GM12878 (cell line): Measurements from ENCODE around the gene MACROD2. TPM values are rescaled to one million over a fixed set of nuclear protein-coding genes. Genes with fewer than 3 reads are reported as not detected.

Experiments
- ATAC-seq: fragments of 200-7000 bp; cut with Tn5 transposase; 3 replicates; pipeline ENCODE4 v1.9.1; 2020; ENCODE audit warnings: mild to moderate bottlenecking, moderate library complexity
- BruUV-seq: library from RNA; stranded (reverse); fragments of 400-500 nt; replicated peaks from 2 replicates; lab custom pipeline; 2021; lab: Mats Ljungman, UMichigan
- CTCF ChIA-PET: fragments of 300-600 bp; sonication (Branson Sonifier 250); formaldehyde crosslinking; extraction: SDS; loops from one replicate; lab custom pipeline; 2021; ENCODE audit warnings: inconsistent platforms; lab: Yijun Ruan, JAX
- POLR2A ChIA-PET: fragments of 350-600 bp; formaldehyde crosslinking; extraction: SDS; loops from one replicate; lab custom pipeline; 2021; ENCODE audit warnings: inconsistent platforms; lab: Charles Lee
- RAD21 ChIA-PET: fragments of 300-600 bp; sonication (Branson Sonifier 250); formaldehyde crosslinking; loops from one replicate; lab custom pipeline; 2023; ENCODE audit warnings: antibody characterized with exemption; ENCODE audit not compliant: unreplicated experiment; lab: Charles Lee
- SMC1A ChIA-PET: fragments of 300-600 bp; sonication (Branson Sonifier 250); formaldehyde crosslinking; loops from one replicate; lab custom pipeline; 2023; ENCODE audit not compliant: unreplicated experiment, uncharacterized antibody; lab: Charles Lee
- DNase-seq: peaks from one replicate; pipeline ENCODE4 v3.0.0-alpha.2; 2011; ENCODE audit warnings: low read depth, low spot score
- FAIRE-seq: peaks from 3 replicates; lab custom pipeline; 2011; peaks lifted over from hg19 to GRCh38; lab: Jason Lieb, UNC
- H2AFZ ChIP-seq: 2 replicates; pipeline ENCODE4 v1.6.0; 2011; ENCODE audit warnings: low read depth, low read length, control low read depth; ENCODE audit not compliant: control insufficient read depth
- H3K27ac ChIP-seq: 2 replicates; pipeline ENCODE4 v1.5.1; 2011; ENCODE audit warnings: control low read depth; ENCODE audit not compliant: control insufficient read depth, insufficient read depth
- H3K27me3 ChIP-seq, 2 experiments: replicated peaks in 1 of 2; 2 replicates each; pipeline versions ENCODE4 v1.6.0 to v1.6.1; 2011; ENCODE audit warnings: low read length in 1 of 2; ENCODE audit not compliant: control insufficient read depth in 2 of 2, insufficient read depth in 2 of 2
- H3K36me3 ChIP-seq, 2 experiments: 2 replicates each; pipeline ENCODE4 v1.5.1; 2011; ENCODE audit warnings: low read length in 1 of 2; ENCODE audit not compliant: control insufficient read depth in 2 of 2, insufficient read depth in 2 of 2
- H3K4me1 ChIP-seq: 2 replicates; pipeline ENCODE4 v1.6.1; 2011; ENCODE audit warnings: mild to moderate bottlenecking, low read length, moderate library complexity, mixed read lengths; ENCODE audit not compliant: control insufficient read depth, insufficient read depth
- H3K4me2 ChIP-seq: 2 replicates; pipeline ENCODE4 v1.6.0; 2011; ENCODE audit warnings: control low read depth; ENCODE audit not compliant: control insufficient read depth, insufficient read depth
- H3K4me3 ChIP-seq: fragments of 200-600 bp; sonication (generic); 2 replicates; pipeline ENCODE4 v1.5.1; 2016
- H3K79me2 ChIP-seq: 2 replicates; pipeline ENCODE4 v1.6.0; 2011; ENCODE audit warnings: low read length; ENCODE audit not compliant: control insufficient read depth, insufficient read depth
- H3K9ac ChIP-seq: 2 replicates; pipeline ENCODE4 v1.8.0; 2011; ENCODE audit warnings: low read length, control low read depth, mixed read lengths; ENCODE audit not compliant: control insufficient read depth, insufficient read depth
- H3K9me3 ChIP-seq: replicated peaks from 3 replicates; pipeline ENCODE4 v1.5.1; 2011; ENCODE audit warnings: mild to moderate bottlenecking, low read length; ENCODE audit not compliant: control insufficient read depth, insufficient read depth
- H4K20me1 ChIP-seq: 2 replicates; pipeline ENCODE4 v1.6.0; 2011; ENCODE audit not compliant: control insufficient read depth, insufficient read depth
- CREM ChIP-seq: IDR thresholded peaks from 2 replicates; pipeline ENCODE4 v1.6.1; 2014; ENCODE audit warnings: antibody characterized with exemption, low read depth
- E2F4 ChIP-seq: IDR thresholded peaks from 2 replicates; pipeline ENCODE4 v1.6.1; 2012; ENCODE audit warnings: low read depth, low read length, improper control_type of control experiment
- FOS ChIP-seq: IDR thresholded peaks from 3 replicates; pipeline ENCODE4 v1.6.1; 2011; ENCODE audit warnings: borderline replicate concordance; ENCODE audit not compliant: insufficient read length; ENCODE audit errors: extremely low read depth
- GATAD2B ChIP-seq: fragments of 450-650 bp; conservative IDR thresholded peaks from 2 replicates; pipeline ENCODE4 v1.6.1; 2017; ENCODE audit warnings: low read depth, mild to moderate bottlenecking, moderate library complexity
- HCFC1 ChIP-seq: fragments of 150-350 bp; IDR thresholded peaks from 2 replicates; pipeline ENCODE4 v1.6.1; 2014; ENCODE audit warnings: low read length
- HDAC2 ChIP-seq: fragments of 200-600 bp; sonication (generic); IDR thresholded peaks from 2 replicates; pipeline ENCODE4 v1.6.1; 2017
- HSF1 ChIP-seq: fragments of 150-350 bp; IDR thresholded peaks from 2 replicates; pipeline ENCODE4 v1.6.1; 2014; ENCODE audit warnings: mild to moderate bottlenecking, low read depth, low read length
- IRF3 ChIP-seq: fragments of 450-650 bp; IDR thresholded peaks from 2 replicates; pipeline ENCODE4 v1.6.1; 2014; ENCODE audit warnings: mild to moderate bottlenecking
- MTA2 ChIP-seq: fragments of 450-650 bp; IDR thresholded peaks from 2 replicates; pipeline ENCODE4 v1.6.1; 2016; ENCODE audit warnings: low read depth, mild to moderate bottlenecking, moderate library complexity
- NFXL1 ChIP-seq: fragments of 450-650 bp; IDR thresholded peaks from 2 replicates; pipeline ENCODE4 v1.6.1; 2017; ENCODE audit warnings: antibody characterized with exemption, mild to moderate bottlenecking, borderline replicate concordance
- NR2C1 ChIP-seq: fragments of 450-650 bp; IDR thresholded peaks from 2 replicates; pipeline ENCODE4 v1.6.1; 2017; ENCODE audit warnings: antibody characterized with exemption, mild to moderate bottlenecking, moderate library complexity
- SP1 ChIP-seq: IDR thresholded peaks from one replicate; pipeline ENCODE4 v1.6.1; 2011; ENCODE audit warnings: low read depth, low read length
- WRNIP1 ChIP-seq: IDR thresholded peaks from 2 replicates; pipeline ENCODE4 v1.6.1; 2011; ENCODE audit warnings: low read depth, low read length, improper control_type of control experiment, borderline replicate concordance
- ZBED1 ChIP-seq: IDR thresholded peaks from 2 replicates; pipeline ENCODE4 v1.6.1; 2016; ENCODE audit warnings: borderline replicate concordance
- in situ Hi-C: fragments of 300-500 bp; cut with MboI; formaldehyde crosslinking; loops from 9 replicates; pipeline ENCODE4 v1.14.3; 2018; ENCODE audit warnings: mixed read lengths
- intact Hi-C: fragments of 100-400 bp; cut with micrococcal nuclease; formaldehyde crosslinking; loops from one replicate; pipeline ENCODE4 v1.14.2; 2022; ENCODE audit not compliant: unreplicated experiment
- polyA plus RNA-seq, 11 experiments: library from polyadenylated mRNA; depleted of rRNA in 4 of 11; unstranded in 6 of 11; stranded (reverse) in 5 of 11; fragments of >200 nt; fragmentation: Nextera tagmentation in 4 of 11; fragmentation: Illumina TruSeq in 1 of 11; extraction: Ambion mirVana in 4 of 11; extraction: Trizol in 1 of 11; gene quantifications; 1 replicate in 1 of 11; 2 replicates in 10 of 11; pipeline versions ENCODE4 v1.2.1 to v1.2.3, GENCODE V29; 2011 to 2016; ENCODE audit warnings: inconsistent platforms in 2 of 11, missing spikeins in 2 of 11, low read depth in 1 of 11
- total RNA-seq, 4 experiments: library from RNA; depleted of rRNA in 3 of 4; stranded (reverse); fragments of >200 nt in 3 of 4; fragmentation: Illumina TruSeq in 1 of 4; extraction: Trizol in 1 of 4; gene quantifications; 2 replicates each; pipeline versions ENCODE4 v1.2.1 to v1.2.3, GENCODE V29; 2013 to 2021

MACROD2 gene
- total and polyA plus RNA-seq, 10 of the 15 experiments (the other 5 are each of a cell fraction or from before 2014, with no cell fraction given), result 1.1 to 21.5 (median 2.2) TPM

GRCh38 chr20:14966808-14967207, 971.5 kb downstream of the MACROD2 start:
- in situ Hi-C loops, result no loop called here
- DNase-seq, result no peak
- intact Hi-C loops, result no loop called here
- ChIA-PET SMC1A (no interaction called here), RAD21 (no interaction called here), POLR2A (no interaction called here), CTCF (interaction anchor here (0.5 to 0.6 kb wide), 2 partner anchors 178 to 205 kb away, joined by 3 to 4 read pairs; no protein-coding TSS in a partner anchor)
- peak; percentile 44 for FAIRE-seq
- H2AFZ ChIP-seq, result no peak overlapping the region
- H3K4me2 ChIP-seq, result no peak overlapping the region
- H3K36me3 ChIP-seq, result no peaks in the 10 kb centered on the region
- no peaks in the 10 kb centered on the region for H4K20me1 ChIP-seq
- no peak for TF ChIP-seq NFXL1
- no peak for TF ChIP-seq HSF1
- no peak for TF ChIP-seq SP1
- TF ChIP-seq HCFC1, result no peak
- no peak for TF ChIP-seq IRF3
- no peak for TF ChIP-seq HDAC2
- no peak for TF ChIP-seq WRNIP1
- TF ChIP-seq CREM, result no peak
- no peak for TF ChIP-seq ZBED1
- TF ChIP-seq E2F4, result no peak
- TF ChIP-seq FOS, result no peak
- no peak for TF ChIP-seq GATAD2B
- no peak for TF ChIP-seq NR2C1
- TF ChIP-seq MTA2, result no peak
- no peaks in the 10 kb centered on the region for H3K27me3 ChIP-seq
- H3K79me2 ChIP-seq, result no peaks in the 10 kb centered on the region
- ATAC-seq, result no peak
- H3K4me1 ChIP-seq, result no peaks in the 10 kb centered on the region
- BruUV-seq, result no TSS peak
- no peak overlapping the region for H3K27ac ChIP-seq
- H3K4me3 ChIP-seq, result no peak overlapping the region
- no peak overlapping the region for H3K9ac ChIP-seq
- H3K9me3 ChIP-seq, result no peaks in the 10 kb centered on the region
